IMR-90 (cell line): ENCODE data around the gene ARHGEF4.

Source experiments
- CEBPB ChIP-seq: IDR thresholded peaks from 2 replicates; pipeline ENCODE4 v1.6.1; 2012; ENCODE audit warnings: low read depth, low read length, improper control_type of control experiment
- CHD1 ChIP-seq: IDR thresholded peaks from 2 replicates; pipeline ENCODE4 v1.6.1; 2012; ENCODE audit warnings: low read depth, low read length, improper control_type of control experiment
- FOS ChIP-seq: fragments of 150-350 bp; IDR thresholded peaks from 2 replicates; pipeline ENCODE4 v1.6.1; 2016; ENCODE audit warnings: low read depth, low read length
- MAFK ChIP-seq: IDR thresholded peaks from 2 replicates; pipeline ENCODE4 v1.6.1; 2012; ENCODE audit warnings: low read depth, low read length, improper control_type of control experiment
- MAZ ChIP-seq: IDR thresholded peaks from 2 replicates; pipeline ENCODE4 v1.6.1; 2012; ENCODE audit warnings: low read depth, mild to moderate bottlenecking, low read length, improper control_type of control experiment, moderate library complexity, borderline replicate concordance
- MXI1 ChIP-seq: IDR thresholded peaks from 2 replicates; pipeline ENCODE4 v1.6.1; 2012; ENCODE audit warnings: low read depth, mild to moderate bottlenecking, low read length, moderate library complexity, borderline replicate concordance
- NFE2L2 ChIP-seq: fragments of 150-350 bp; IDR thresholded peaks from 2 replicates; pipeline ENCODE4 v1.6.1; 2016; ENCODE audit warnings: low read depth, mild to moderate bottlenecking, low read length
- POLR2A ChIP-seq: IDR thresholded peaks from 2 replicates; pipeline ENCODE4 v1.6.1; 2012; ENCODE audit warnings: mild to moderate bottlenecking, low read depth, low read length
- RAD21 ChIP-seq: IDR thresholded peaks from 2 replicates; pipeline ENCODE4 v1.6.1; 2012; ENCODE audit warnings: low read length, improper control_type of control experiment
- RFX5 ChIP-seq: IDR thresholded peaks from 2 replicates; pipeline ENCODE4 v1.8.0; 2012; ENCODE audit warnings: low read depth, mild to moderate bottlenecking, low read length, moderate library complexity
- TF ChIP-seq, protein P1 (sequence below): conservative IDR thresholded peaks from 2 replicates; pipeline ENCODE4 v1.5.1; 2012; ENCODE audit warnings: mild to moderate bottlenecking, low read depth, low read length, improper control_type of control experiment

DNA sequence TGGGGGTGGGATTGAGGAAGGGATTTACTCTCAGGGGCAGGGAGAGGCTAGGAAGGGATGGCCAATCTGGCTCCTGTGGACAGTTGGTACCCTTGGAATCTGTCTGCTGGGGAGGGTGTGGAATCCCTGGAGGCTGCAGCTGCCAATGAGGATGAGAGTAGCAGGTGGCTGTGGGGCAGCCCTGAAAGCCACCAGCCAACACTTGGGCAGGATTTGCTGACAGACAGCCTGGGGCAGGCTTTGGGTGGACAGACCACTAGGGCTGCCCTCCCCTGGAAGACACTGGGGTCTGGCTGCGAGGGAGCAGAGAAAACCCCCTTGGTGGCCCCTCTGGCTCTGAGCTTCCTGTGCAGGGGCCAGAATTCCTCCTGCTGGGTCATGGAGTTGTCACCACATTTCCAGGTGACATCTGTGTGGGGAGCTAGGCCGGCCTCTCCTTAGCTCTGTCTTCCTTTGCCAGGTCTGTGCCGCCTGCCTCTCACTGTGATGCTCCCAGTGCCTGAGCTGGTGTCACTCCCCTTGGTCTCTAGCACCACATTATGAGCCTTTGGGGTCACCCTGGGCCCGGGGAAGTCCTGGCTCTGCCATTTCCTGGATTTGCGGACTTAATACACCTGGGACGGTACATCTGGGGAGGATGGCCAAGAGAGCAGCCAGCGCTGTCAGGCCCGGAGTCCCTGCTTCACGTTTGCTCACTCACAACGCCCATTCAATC is 13.4 kb upstream of the ARHGEF4 start:
- TF ChIP-seq MAFK, result no peak
- TF ChIP-seq, protein P1, sequence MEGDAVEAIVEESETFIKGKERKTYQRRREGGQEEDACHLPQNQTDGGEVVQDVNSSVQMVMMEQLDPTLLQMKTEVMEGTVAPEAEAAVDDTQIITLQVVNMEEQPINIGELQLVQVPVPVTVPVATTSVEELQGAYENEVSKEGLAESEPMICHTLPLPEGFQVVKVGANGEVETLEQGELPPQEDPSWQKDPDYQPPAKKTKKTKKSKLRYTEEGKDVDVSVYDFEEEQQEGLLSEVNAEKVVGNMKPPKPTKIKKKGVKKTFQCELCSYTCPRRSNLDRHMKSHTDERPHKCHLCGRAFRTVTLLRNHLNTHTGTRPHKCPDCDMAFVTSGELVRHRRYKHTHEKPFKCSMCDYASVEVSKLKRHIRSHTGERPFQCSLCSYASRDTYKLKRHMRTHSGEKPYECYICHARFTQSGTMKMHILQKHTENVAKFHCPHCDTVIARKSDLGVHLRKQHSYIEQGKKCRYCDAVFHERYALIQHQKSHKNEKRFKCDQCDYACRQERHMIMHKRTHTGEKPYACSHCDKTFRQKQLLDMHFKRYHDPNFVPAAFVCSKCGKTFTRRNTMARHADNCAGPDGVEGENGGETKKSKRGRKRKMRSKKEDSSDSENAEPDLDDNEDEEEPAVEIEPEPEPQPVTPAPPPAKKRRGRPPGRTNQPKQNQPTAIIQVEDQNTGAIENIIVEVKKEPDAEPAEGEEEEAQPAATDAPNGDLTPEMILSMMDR, result no peak
- no peak for TF ChIP-seq POLR2A
- no peak for TF ChIP-seq CHD1
- no peak for TF ChIP-seq RAD21
- no peak for TF ChIP-seq RFX5
- TF ChIP-seq FOS, result no peak
- TF ChIP-seq MXI1, result no peak
- TF ChIP-seq NFE2L2, result no peak
- TF ChIP-seq CEBPB, result no peak
- no peak for TF ChIP-seq MAZ
